HepG2 (cell line): ENCODE data around the gene RGL1. TPM values are rescaled to one million over a fixed set of nuclear protein-coding genes. Genes with fewer than 3 reads are reported as not detected.

Experiments used
- ATAC-seq: fragments of 200-7000 bp; cut with Tn5 transposase; 3 replicates; pipeline ENCODE4 v1.9.1; 2020; ENCODE audit warnings: mild to moderate bottlenecking, moderate library complexity
- BruUV-seq: library from RNA; stranded (reverse); fragments of 400-500 nt; replicated peaks from 2 replicates; lab custom pipeline; 2021; lab: Mats Ljungman, UMichigan
- CTCF ChIA-PET: fragments of 300-600 bp; formaldehyde crosslinking; extraction: SDS; loops from one replicate; lab custom pipeline; 2021; ENCODE audit warnings: low total read pairs, inconsistent platforms, low intra/inter-chr PET ratio; lab: Yijun Ruan, JAX
- POLR2A ChIA-PET: fragments of 350-600 bp; sonication (Branson Sonifier 250); formaldehyde crosslinking; loops from one replicate; lab custom pipeline; 2020; ENCODE audit warnings: antibody characterized with exemption, inconsistent platforms; lab: Yijun Ruan, JAX
- DNase-seq: peaks from one replicate; pipeline ENCODE4 v3.0.0-alpha.2; 2015; ENCODE audit warnings: low spot score
- FAIRE-seq: peaks from 3 replicates; lab custom pipeline; 2011; peaks lifted over from hg19 to GRCh38; lab: Jason Lieb, UNC
- H2AFZ ChIP-seq: one replicate; pipeline ENCODE4 v1.6.1; 2011; ENCODE audit warnings: low read length, inconsistent platforms
- H3K27ac ChIP-seq: fragments of 300-600 bp; 3 replicates; pipeline ENCODE4 v1.8.0; 2011; ENCODE audit warnings: mixed run types, mild to moderate bottlenecking, mixed read lengths, low read length, inconsistent platforms; ENCODE audit not compliant: insufficient read depth; ENCODE audit errors: extremely low read length
- H3K27me3 ChIP-seq, 2 experiments: fragments of 200-600 bp in 1 of 2; 2 replicates in 1 of 2; 3 replicates in 1 of 2; pipeline versions ENCODE4 v1.6.0 to v1.8.0; 2011; ENCODE audit warnings: low read length in 2 of 2, mild to moderate bottlenecking in 2 of 2, moderate library complexity in 2 of 2, inconsistent platforms in 1 of 2; ENCODE audit not compliant: insufficient read depth in 2 of 2, control insufficient read depth in 1 of 2
- H3K36me3 ChIP-seq, 2 experiments: fragments of 200-600 bp in 1 of 2; replicated peaks in 1 of 2; 2 replicates in 1 of 2; 3 replicates in 1 of 2; pipeline versions ENCODE4 v1.5.1 to v1.8.0; 2011; ENCODE audit warnings: low read length in 2 of 2, inconsistent platforms in 1 of 2; ENCODE audit not compliant: insufficient read depth in 2 of 2, control insufficient read depth in 1 of 2
- H3K4me1 ChIP-seq: 2 replicates; pipeline ENCODE4 v1.5.1; 2012; ENCODE audit warnings: low read length, inconsistent platforms; ENCODE audit not compliant: insufficient read depth
- H3K4me2 ChIP-seq: 2 replicates; pipeline ENCODE4 v1.6.0; 2011; ENCODE audit warnings: low read depth, low read length, inconsistent platforms
- H3K4me3 ChIP-seq, 3 experiments: fragments of 200-600 bp in 1 of 3; sonication (generic), shearing (Covaris generic) in 1 of 3; replicated peaks in 1 of 3; 2 replicates each; pipeline ENCODE4 v1.5.1; 2011 to 2016; ENCODE audit warnings: low read length in 3 of 3, inconsistent platforms in 2 of 3, low read depth in 2 of 3, mild to moderate bottlenecking in 2 of 3, control low read depth in 1 of 3, mixed read lengths in 1 of 3; ENCODE audit not compliant: insufficient read depth in 1 of 3
- H3K79me2 ChIP-seq: one replicate; pipeline ENCODE4 v1.6.1; 2011; ENCODE audit warnings: low read length, inconsistent platforms; ENCODE audit not compliant: insufficient read depth
- H3K9ac ChIP-seq: 2 replicates; pipeline ENCODE4 v1.6.0; 2011; ENCODE audit warnings: mild to moderate bottlenecking, low read depth, low read length, inconsistent platforms; ENCODE audit not compliant: insufficient read depth
- H3K9me3 ChIP-seq: 2 replicates; pipeline ENCODE4 v1.5.1; 2012; ENCODE audit warnings: mild to moderate bottlenecking, low read length
- H4K20me1 ChIP-seq: 2 replicates; pipeline ENCODE4 v1.6.0; 2011; ENCODE audit warnings: inconsistent platforms, mild to moderate bottlenecking, low read length, moderate library complexity; ENCODE audit not compliant: insufficient read depth
- ADNP ChIP-seq: sonication (generic); formaldehyde crosslinking; IDR thresholded peaks from 2 replicates; pipeline ENCODE4 v1.4.0; 2020; ENCODE audit warnings: missing genetic modification reagents
- FOXA3 ChIP-seq: IDR thresholded peaks from 2 replicates; pipeline ENCODE4 v1.6.1; 2016; ENCODE audit warnings: missing genetic modification reagents, missing compliant biosample characterization
- HNF4A ChIP-seq: sonication (generic); formaldehyde crosslinking; IDR thresholded peaks from 2 replicates; pipeline ENCODE4 v1.4.0; 2020; ENCODE audit warnings: missing genetic modification reagents
- PITX1 ChIP-seq: sonication (generic); formaldehyde crosslinking; IDR thresholded peaks from 2 replicates; pipeline ENCODE4 v1.5.1; 2020; ENCODE audit warnings: mild to moderate bottlenecking, missing genetic modification reagents
- SIX4 ChIP-seq: sonication (generic); formaldehyde crosslinking; IDR thresholded peaks from 2 replicates; pipeline ENCODE4 v1.4.0; 2020; ENCODE audit warnings: missing genetic modification reagents
- SMARCE1 ChIP-seq: fragments of 450-650 bp; IDR thresholded peaks from 2 replicates; pipeline ENCODE4 v1.6.1; 2017; ENCODE audit warnings: borderline replicate concordance
- SPEN ChIP-seq: sonication (generic); formaldehyde crosslinking; IDR thresholded peaks from 2 replicates; pipeline ENCODE4 v1.5.1; 2020; ENCODE audit warnings: low read depth, mild to moderate bottlenecking, missing genetic modification reagents
- TCF7 ChIP-seq: sonication (generic); IDR thresholded peaks from 2 replicates; pipeline ENCODE4 v1.6.1; 2016; ENCODE audit warnings: antibody characterized with exemption, low read depth
- ZNF766 ChIP-seq: sonication (generic); formaldehyde crosslinking; IDR thresholded peaks from 2 replicates; pipeline ENCODE4 v1.5.0; 2020; ENCODE audit warnings: missing genetic modification reagents, borderline replicate concordance
- WGBS: methylation state at CpG from one replicate; pipeline ENCODE4 v1.1.6; 2017; ENCODE audit warnings: low lambda C conversion rate; 5-methylcytosine and 5-hydroxymethylcytosine counted together
- in situ Hi-C: cut with HindIII; loops from 2 replicates; pipeline ENCODE4 v1.10.0; 2017; ENCODE audit warnings: low pct_unique_long_range_greater_than_20kb; ENCODE audit not compliant: extremely low pct_ligation_motif_present
- intact Hi-C: fragments of 100-400 bp; cut with micrococcal nuclease; formaldehyde crosslinking; loops from one replicate; pipeline ENCODE4 v1.10.0; 2022; ENCODE audit not compliant: unreplicated experiment
- polyA plus RNA-seq, 8 experiments: library from polyadenylated mRNA; depleted of rRNA in 3 of 8; stranded (reverse) in 7 of 8; unstranded in 1 of 8; fragments of >200 nt; fragmentation: Illumina TruSeq in 4 of 8; extraction: Trizol in 4 of 8; gene quantifications; 2 replicates each; pipeline versions ENCODE4 v1.2.1 to v1.2.3, GENCODE V29; 2011 to 2016; ENCODE audit warnings: low read depth in 4 of 8, missing spikeins in 1 of 8, mixed read lengths in 1 of 8; ENCODE audit not compliant: insufficient read depth in 1 of 8
- total RNA-seq, 5 experiments: library from RNA; depleted of rRNA; stranded (reverse); fragments of >200 nt; fragmentation: Illumina TruSeq; extraction: Trizol; gene quantifications; 2 replicates each; pipeline ENCODE4 v1.2.3, GENCODE V29; 2016; ENCODE audit warnings: low read depth in 1 of 5
- TF ChIP-seq, protein P1 (sequence below): fragments of 450-650 bp; IDR thresholded peaks from 2 replicates; pipeline ENCODE4 v1.6.1; 2017; ENCODE audit warnings: mild to moderate bottlenecking
- TF ChIP-seq, protein P2 (sequence below): sonication (generic); formaldehyde crosslinking; IDR thresholded peaks from 2 replicates; pipeline ENCODE4 v1.4.0; 2020; ENCODE audit warnings: missing genetic modification reagents, borderline replicate concordance

RGL1 gene
- total and polyA plus RNA-seq, 2 of the 13 experiments (the other 11 are each of a cell fraction or from before 2014, with no cell fraction given), result 3.5 to 4.7 TPM

DNA sequence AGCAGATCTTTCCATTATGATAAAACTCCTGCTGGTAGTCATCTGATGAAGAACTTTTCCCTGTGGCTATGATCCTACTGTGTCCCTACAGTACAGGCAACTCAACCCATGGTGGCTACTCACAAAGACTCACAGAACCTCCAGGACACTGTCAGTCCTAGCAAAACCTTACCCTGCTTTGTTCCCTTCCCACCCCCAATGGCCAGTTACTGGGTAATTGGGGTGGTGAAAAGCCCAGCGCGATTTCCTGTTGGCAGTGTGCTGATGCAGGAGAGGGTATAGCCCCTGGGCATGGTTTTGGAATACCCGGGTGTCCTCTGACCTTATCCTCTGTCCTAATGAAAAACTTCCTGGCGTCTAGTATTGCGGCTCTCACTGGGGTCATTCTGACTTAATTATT lies 533 bp upstream of the RGL1 start:
- Histone ChIP-seq H3K4me3 (peak overlapping the region; percentile 71 to 83 (median 72); a peak in 5 of 6 replicates), H3K27ac (no peak overlapping the region)
- peak; percentile 51 for ATAC-seq

GRCh38 chr1:183806125-183806524 lies 1.2 kb downstream of the RGL1 start:
- DNase-seq (no peak), FAIRE-seq (no peak), ATAC-seq (no peak)
- TF ChIP-seq, protein P1, sequence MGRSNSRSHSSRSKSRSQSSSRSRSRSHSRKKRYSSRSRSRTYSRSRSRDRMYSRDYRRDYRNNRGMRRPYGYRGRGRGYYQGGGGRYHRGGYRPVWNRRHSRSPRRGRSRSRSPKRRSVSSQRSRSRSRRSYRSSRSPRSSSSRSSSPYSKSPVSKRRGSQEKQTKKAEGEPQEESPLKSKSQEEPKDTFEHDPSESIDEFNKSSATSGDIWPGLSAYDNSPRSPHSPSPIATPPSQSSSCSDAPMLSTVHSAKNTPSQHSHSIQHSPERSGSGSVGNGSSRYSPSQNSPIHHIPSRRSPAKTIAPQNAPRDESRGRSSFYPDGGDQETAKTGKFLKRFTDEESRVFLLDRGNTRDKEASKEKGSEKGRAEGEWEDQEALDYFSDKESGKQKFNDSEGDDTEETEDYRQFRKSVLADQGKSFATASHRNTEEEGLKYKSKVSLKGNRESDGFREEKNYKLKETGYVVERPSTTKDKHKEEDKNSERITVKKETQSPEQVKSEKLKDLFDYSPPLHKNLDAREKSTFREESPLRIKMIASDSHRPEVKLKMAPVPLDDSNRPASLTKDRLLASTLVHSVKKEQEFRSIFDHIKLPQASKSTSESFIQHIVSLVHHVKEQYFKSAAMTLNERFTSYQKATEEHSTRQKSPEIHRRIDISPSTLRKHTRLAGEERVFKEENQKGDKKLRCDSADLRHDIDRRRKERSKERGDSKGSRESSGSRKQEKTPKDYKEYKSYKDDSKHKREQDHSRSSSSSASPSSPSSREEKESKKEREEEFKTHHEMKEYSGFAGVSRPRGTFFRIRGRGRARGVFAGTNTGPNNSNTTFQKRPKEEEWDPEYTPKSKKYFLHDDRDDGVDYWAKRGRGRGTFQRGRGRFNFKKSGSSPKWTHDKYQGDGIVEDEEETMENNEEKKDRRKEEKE, result no peak
- TF ChIP-seq HNF4A (CRISPR knock-in tag), result peak; percentile 32; the same call in 1 of the 2 replicates
- no peak for TF ChIP-seq TCF7
- TF ChIP-seq PITX1 (CRISPR knock-in tag), result no peak
- TF ChIP-seq SPEN (CRISPR knock-in tag), result no peak
- TF ChIP-seq ADNP (CRISPR knock-in tag), result no peak
- no peak for TF ChIP-seq FOXA3 (CRISPR knock-in tag)
- TF ChIP-seq ZNF766, result no peak
- BruUV-seq, result no TSS peak
- H4K20me1 ChIP-seq, result no peaks in the 10 kb centered on the region
- ChIA-PET POLR2A (interaction anchor here (1.1 to 1.5 kb wide), 3 partner anchors 25 to 110 kb away, joined by 3 to 5 read pairs (median 4); no protein-coding TSS in a partner anchor), CTCF (no interaction called here)
- 28% methylated on average over 4 of the region's 4 CpGs for WGBS
- H3K9ac ChIP-seq, result peak overlapping the region; percentile 42; the same call in 1 of the 2 replicates
- H3K9me3 ChIP-seq, result no peaks in the 10 kb centered on the region
- intact Hi-C loops, result loop anchor here (5.0 kb wide), 1 partner anchor 36 kb away; no protein-coding TSS in a partner anchor
- no peak overlapping the region for H2AFZ ChIP-seq
- no peaks in the 10 kb centered on the region; a peak in 1 of 5 replicates for H3K27me3 ChIP-seq
- in situ Hi-C loops, result no loop called here
- H3K4me2 ChIP-seq, result peak overlapping the region; percentile 88
- no peaks in the 10 kb centered on the region for H3K79me2 ChIP-seq
- no peak overlapping the region for H3K27ac ChIP-seq
- H3K4me3 ChIP-seq, result peak overlapping the region; percentile 38 to 72 (median 39); a peak in 4 of 6 replicates
- peaks cover 23% of the 10 kb centered on the region for H3K4me1 ChIP-seq
- no peaks in the 10 kb centered on the region for H3K36me3 ChIP-seq

More for the DNA sequence above, 533 bp upstream of the RGL1 start:
- H3K27me3 ChIP-seq, result no peaks in the 10 kb centered on the region; a peak in 1 of 5 replicates
- in situ Hi-C loops (no loop called here), intact Hi-C loops (loop anchor here (5.0 kb wide), 2 partner anchors 107 to 167 kb away; partner anchors contain the start of gene ARPC5)
- H3K79me2 ChIP-seq, result no peaks in the 10 kb centered on the region
- no TSS peak for BruUV-seq
- ChIA-PET POLR2A (no interaction called here), CTCF (no interaction called here)
- H3K9me3 ChIP-seq, result no peaks in the 10 kb centered on the region
- peak overlapping the region; percentile 30 for H2AFZ ChIP-seq
- WGBS, result 78% methylated on average over 5 of the region's 5 CpGs
- no peak for DNase-seq
- H3K4me1 ChIP-seq, result peaks cover 30% of the 10 kb centered on the region
- no peak for TF ChIP-seq SMARCE1
- TF ChIP-seq SIX4 (CRISPR knock-in tag), result no peak
- TF ChIP-seq, protein P2, sequence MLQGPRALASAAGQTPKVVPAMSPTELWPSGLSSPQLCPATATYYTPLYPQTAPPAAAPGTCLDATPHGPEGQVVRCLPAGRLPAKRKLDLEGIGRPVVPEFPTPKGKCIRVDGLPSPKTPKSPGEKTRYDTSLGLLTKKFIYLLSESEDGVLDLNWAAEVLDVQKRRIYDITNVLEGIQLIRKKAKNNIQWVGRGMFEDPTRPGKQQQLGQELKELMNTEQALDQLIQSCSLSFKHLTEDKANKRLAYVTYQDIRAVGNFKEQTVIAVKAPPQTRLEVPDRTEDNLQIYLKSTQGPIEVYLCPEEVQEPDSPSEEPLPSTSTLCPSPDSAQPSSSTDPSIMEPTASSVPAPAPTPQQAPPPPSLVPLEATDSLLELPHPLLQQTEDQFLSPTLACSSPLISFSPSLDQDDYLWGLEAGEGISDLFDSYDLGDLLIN (CRISPR knock-in tag), result no peak
- H3K9ac ChIP-seq, result peak overlapping the region; percentile 68
- peak overlapping the region; percentile 88 for H3K4me2 ChIP-seq
- H4K20me1 ChIP-seq, result no peaks in the 10 kb centered on the region
- no peak for FAIRE-seq
- H3K36me3 ChIP-seq, result no peaks in the 10 kb centered on the region
